Panc1 (cell line): Measurements from ENCODE around the gene ELP5. TPM values are rescaled to one million over a fixed set of nuclear protein-coding genes. Genes with fewer than 3 reads are reported as not detected.

Source experiments
- ATAC-seq: fragments of 200-7000 bp; cut with Tn5 transposase; 2 replicates; pipeline ENCODE4 v1.9.1; 2020; ENCODE audit warnings: mild to moderate bottlenecking, moderate library complexity
- BruUV-seq: library from RNA; stranded (reverse); fragments of 400-500 nt; replicated peaks from 2 replicates; lab custom pipeline; 2021; lab: Mats Ljungman, UMichigan
- CTCF ChIA-PET: fragments of 300-600 bp; sonication (Branson Sonifier 250); formaldehyde crosslinking; loops from one replicate; lab custom pipeline; 2022; ENCODE audit warnings: antibody characterized with exemption; lab: Charles Lee
- POLR2A ChIA-PET: fragments of 300-600 bp; sonication (Branson Sonifier 250); formaldehyde crosslinking; loops from one replicate; lab custom pipeline; 2022; ENCODE audit warnings: antibody characterized with exemption; lab: Charles Lee
- DNase-seq: peaks from one replicate; pipeline ENCODE4 v3.0.0-alpha.2; 2010; ENCODE audit warnings: low read depth, low spot score
- H3K27ac ChIP-seq: 2 replicates; pipeline ENCODE4 v1.5.1; 2011; ENCODE audit warnings: mild to moderate bottlenecking, low read length, inconsistent platforms
- H3K27me3 ChIP-seq: fragments of 200-500 bp; sonication (Bioruptor generic); 2 replicates; pipeline ENCODE4 v1.6.0; 2014; ENCODE audit warnings: low read length, inconsistent platforms; ENCODE audit not compliant: control insufficient read depth, insufficient read depth
- H3K36me3 ChIP-seq: fragments of 200-500 bp; sonication (Bioruptor generic); 2 replicates; pipeline ENCODE4 v1.5.1; 2014; ENCODE audit warnings: inconsistent platforms, mild to moderate bottlenecking, low read length, moderate library complexity; ENCODE audit not compliant: control insufficient read depth, insufficient read depth
- H3K4me1 ChIP-seq: 2 replicates; pipeline ENCODE4 v1.5.1; 2011; ENCODE audit warnings: inconsistent platforms, mild to moderate bottlenecking, low read length, moderate library complexity; ENCODE audit not compliant: control insufficient read depth, insufficient read depth
- H3K4me3 ChIP-seq, 2 experiments: 2 replicates each; pipeline ENCODE4 v1.5.1; 2011 to 2012; ENCODE audit warnings: low read depth in 2 of 2, low read length in 2 of 2, mild to moderate bottlenecking in 2 of 2, inconsistent platforms in 1 of 2, moderate library complexity in 1 of 2
- H3K9me3 ChIP-seq: fragments of 200-500 bp; sonication (Bioruptor generic); 2 replicates; pipeline ENCODE4 v1.5.1; 2014; ENCODE audit warnings: low read depth, mild to moderate bottlenecking, inconsistent platforms, low read length, moderate library complexity; ENCODE audit not compliant: control insufficient read depth, insufficient read depth
- POLR2AphosphoS5 ChIP-seq: IDR thresholded peaks from 2 replicates; pipeline ENCODE4 v1.6.1; 2012; ENCODE audit warnings: mild to moderate bottlenecking, low read depth, low read length, moderate library complexity
- REST ChIP-seq, 2 experiments: IDR thresholded peaks; 2 replicates each; pipeline ENCODE4 v1.6.1; 2011 to 2012; ENCODE audit warnings: low read depth in 2 of 2, control low read depth in 1 of 2, low read length in 1 of 2, mild to moderate bottlenecking in 1 of 2, moderate library complexity in 1 of 2; ENCODE audit not compliant: insufficient read depth in 1 of 2
- SIN3A ChIP-seq: IDR thresholded peaks from 2 replicates; pipeline ENCODE4 v1.6.1; 2012; ENCODE audit warnings: low read depth, mild to moderate bottlenecking, low read length, moderate library complexity, borderline replicate concordance; ENCODE audit not compliant: insufficient read depth
- TCF7L2 ChIP-seq: IDR thresholded peaks from 2 replicates; pipeline ENCODE4 v1.6.1; 2011; ENCODE audit warnings: mild to moderate bottlenecking, low read depth, low read length, inconsistent platforms
- in situ Hi-C: cut with HindIII; loops from 2 replicates; pipeline ENCODE4 v1.10.0; 2016; ENCODE audit warnings: low sequenced_read_pairs, low pct_unique_long_range_greater_than_20kb
- intact Hi-C: fragments of 100-400 bp; cut with micrococcal nuclease; formaldehyde crosslinking; loops from one replicate; pipeline ENCODE4 v1.10.0; 2022; ENCODE audit not compliant: unreplicated experiment
- total RNA-seq: library from RNA; stranded (reverse); gene quantifications from one replicate; pipeline ENCODE4 v1.2.1, GENCODE V29; 2021; ENCODE audit not compliant: unreplicated experiment
- TF ChIP-seq, protein P1 (sequence below): fragments of 450-650 bp; IDR thresholded peaks from 2 replicates; pipeline ENCODE4 v1.5.1; 2017; ENCODE audit warnings: mild to moderate bottlenecking

Gene ELP5
- total RNA-seq, 1 experiment from 2014 or later: 89.5 TPM

DNA sequence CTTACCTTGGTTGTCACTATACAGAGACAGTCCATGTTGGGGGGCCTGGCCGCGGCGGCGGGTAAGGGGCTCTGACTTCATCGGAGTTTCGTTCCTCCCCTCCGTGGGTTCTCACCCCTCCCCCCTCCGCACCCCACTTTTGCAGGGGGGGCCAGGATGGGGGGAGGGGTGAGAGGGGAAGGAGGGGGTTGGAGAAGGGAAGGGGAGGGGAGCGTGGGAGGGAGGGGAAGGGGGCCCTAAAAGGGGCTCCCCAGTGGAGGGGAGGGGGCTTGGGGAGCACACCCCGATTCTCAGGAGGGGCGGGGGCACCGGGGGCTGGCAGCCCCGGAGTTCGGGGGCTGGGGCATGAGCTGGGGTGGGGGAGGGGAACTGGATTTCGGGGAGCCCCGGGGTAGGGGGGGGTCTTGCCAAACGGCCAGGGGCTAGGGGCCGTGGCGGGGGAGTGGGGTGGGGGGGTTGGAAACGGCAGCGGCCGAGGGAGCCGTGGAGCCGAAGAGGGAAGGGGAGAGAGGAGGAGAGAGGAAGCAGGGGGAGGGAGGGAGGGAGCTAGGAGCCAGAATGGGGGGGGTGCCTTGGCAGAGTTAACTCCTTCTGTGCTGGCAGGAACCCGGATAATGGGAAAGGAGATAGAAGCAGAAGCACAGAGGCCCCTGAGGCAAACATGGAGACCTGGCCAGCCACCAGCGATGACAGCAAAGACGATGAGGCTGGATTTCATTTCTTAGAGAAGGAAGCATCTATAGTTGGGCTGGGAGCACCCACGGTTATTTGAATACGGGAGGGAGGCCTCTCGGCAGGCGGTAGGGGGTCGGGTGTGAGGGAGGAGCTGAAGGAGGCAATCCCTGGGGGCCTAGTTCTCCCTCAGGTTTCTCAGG, 34.7 kb upstream of the ELP5 start:
- Histone ChIP-seq H3K36me3 (peaks cover 5% of the 10 kb centered on the region; the same call in 1 of the 2 replicates), H3K4me3 (peak overlapping the region; percentile 53 to 67), H3K27me3 (no peaks in the 10 kb centered on the region), H3K4me1 (peaks cover 40% of the 10 kb centered on the region), H3K27ac (peak overlapping the region; percentile 95), H3K9me3 (no peaks in the 10 kb centered on the region)
- in situ Hi-C loops (no loop called here), intact Hi-C loops (no loop called here)
- ChIA-PET POLR2A (interaction anchor here (0.5 to 0.7 kb wide), 2 partner anchors 20 to 95 kb away, joined by 4 to 6 read pairs; no protein-coding TSS in a partner anchor), CTCF (interaction anchor here (0.7 kb wide), 1 partner anchor 135 kb away, joined by 3 read pairs; no protein-coding TSS in a partner anchor)
- DNase-seq (no peak), ATAC-seq (no peak)
- TF ChIP-seq REST (IDR thresholded peaks at IDR 0.05; ENCODE audit: insufficient read depth in 1 of 2, low read depth in 2 of 2, low read length in 1 of 2): no peak
- TF ChIP-seq, protein P1, sequence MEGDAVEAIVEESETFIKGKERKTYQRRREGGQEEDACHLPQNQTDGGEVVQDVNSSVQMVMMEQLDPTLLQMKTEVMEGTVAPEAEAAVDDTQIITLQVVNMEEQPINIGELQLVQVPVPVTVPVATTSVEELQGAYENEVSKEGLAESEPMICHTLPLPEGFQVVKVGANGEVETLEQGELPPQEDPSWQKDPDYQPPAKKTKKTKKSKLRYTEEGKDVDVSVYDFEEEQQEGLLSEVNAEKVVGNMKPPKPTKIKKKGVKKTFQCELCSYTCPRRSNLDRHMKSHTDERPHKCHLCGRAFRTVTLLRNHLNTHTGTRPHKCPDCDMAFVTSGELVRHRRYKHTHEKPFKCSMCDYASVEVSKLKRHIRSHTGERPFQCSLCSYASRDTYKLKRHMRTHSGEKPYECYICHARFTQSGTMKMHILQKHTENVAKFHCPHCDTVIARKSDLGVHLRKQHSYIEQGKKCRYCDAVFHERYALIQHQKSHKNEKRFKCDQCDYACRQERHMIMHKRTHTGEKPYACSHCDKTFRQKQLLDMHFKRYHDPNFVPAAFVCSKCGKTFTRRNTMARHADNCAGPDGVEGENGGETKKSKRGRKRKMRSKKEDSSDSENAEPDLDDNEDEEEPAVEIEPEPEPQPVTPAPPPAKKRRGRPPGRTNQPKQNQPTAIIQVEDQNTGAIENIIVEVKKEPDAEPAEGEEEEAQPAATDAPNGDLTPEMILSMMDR: no peak
- TF ChIP-seq SIN3A: no peak
- TF ChIP-seq POLR2AphosphoS5: no peak
- no peak for TF ChIP-seq TCF7L2
- BruUV-seq: no TSS peak

DNA sequence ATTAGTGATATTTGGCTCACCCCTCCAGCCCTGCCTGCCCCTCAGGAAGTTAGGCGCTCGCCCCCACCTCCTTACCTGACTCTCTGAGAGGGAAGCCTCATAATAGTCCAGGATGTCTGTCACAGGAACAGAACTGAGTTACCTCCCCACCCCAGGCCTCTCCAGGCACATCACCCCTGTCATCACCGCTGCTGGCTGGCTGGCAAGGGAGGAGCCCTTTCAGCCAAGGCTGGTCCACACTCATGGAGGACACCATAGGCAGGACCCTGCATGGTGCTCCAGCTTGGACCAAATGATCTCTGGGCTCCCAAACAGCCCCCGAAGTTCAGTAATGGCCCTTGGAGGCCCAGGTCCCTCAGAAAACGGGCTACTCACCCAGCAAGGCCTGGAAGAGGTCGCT, 33.8 kb upstream of the ELP5 start:
- Histone ChIP-seq H3K27ac (peak overlapping the region; percentile 95), H3K4me1 (peaks cover 44% of the 10 kb centered on the region), H3K36me3 (peaks cover 5% of the 10 kb centered on the region; the same call in 1 of the 2 replicates), H3K4me3 (peak overlapping the region; percentile 14 to 46), H3K9me3 (no peaks in the 10 kb centered on the region), H3K27me3 (no peaks in the 10 kb centered on the region)
- POLR2A ChIA-PET: no interaction called here
- in situ Hi-C loops (no loop called here), intact Hi-C loops (no loop called here)
- CTCF ChIA-PET: no interaction called here
- DNase-seq (no peak), ATAC-seq (no peak)
- no TSS peak for BruUV-seq
- TF ChIP-seq TCF7L2 (no peak), POLR2AphosphoS5 (no peak), SIN3A (no peak), REST (IDR thresholded peaks at IDR 0.05; ENCODE audit: insufficient read depth in 1 of 2, low read depth in 2 of 2, low read length in 1 of 2) (no peak)
- TF ChIP-seq, protein P1: no peak
